NCI-H2029 (cell line): ENCODE measurements around the gene SLC17A3.

Experiments used
- DNase-seq: peaks from one replicate; lab custom pipeline; 2025; lab: John Stamatoyannopoulos, UW

The SLC17A3 gene

GRCh38 chr6:25874118-25874517, at the start of gene SLC17A3:
SLC17A3 (minus strand) TSS chr6:25874243; CDS start chr6:25868387, 5,856 bp downstream.
- DNase-seq: no peak

GRCh38 chr6:25922301-25922700, 48.3 kb upstream of the SLC17A3 start:
- DNase-seq: no peak

- DNase-seq: no peak
Observed at GRCh38 chr6:25921525-25922203, 47.6 kb upstream of the SLC17A3 start.

GRCh38 chr6:25919657-25920056, 45.6 kb upstream of the SLC17A3 start:
- no peak for DNase-seq

GRCh38 chr6:25918083-25918683, 44.1 kb upstream of the SLC17A3 start:
- no peak for DNase-seq

- DNase-seq: no peak
Observed at GRCh38 chr6:25916789-25917490, 42.9 kb upstream of the SLC17A3 start.

GRCh38 chr6:25916330-25916729, 42.3 kb upstream of the SLC17A3 start:
- DNase-seq: no peak

- DNase-seq: no peak
Observed at GRCh38 chr6:25913741-25914140, 39.7 kb upstream of the SLC17A3 start.

- no peak for DNase-seq
Observed at GRCh38 chr6:25911351-25911750, 37.3 kb upstream of the SLC17A3 start.

- DNase-seq: no peak
Observed at GRCh38 chr6:25907475-25908014, 33.5 kb upstream of the SLC17A3 start.

- no peak for DNase-seq
Observed at GRCh38 chr6:25903467-25904099, 29.5 kb upstream of the SLC17A3 start.

- DNase-seq: no peak
Observed at GRCh38 chr6:25902071-25902470, 28.0 kb upstream of the SLC17A3 start.

GRCh38 chr6:25900843-25901242, 26.8 kb upstream of the SLC17A3 start:
- no peak for DNase-seq

GRCh38 chr6:25899580-25900408, 25.8 kb upstream of the SLC17A3 start:
- DNase-seq: no peak

GRCh38 chr6:25899123-25899522, 25.1 kb upstream of the SLC17A3 start:
- no peak for DNase-seq

- DNase-seq: no peak
Observed at GRCh38 chr6:25898289-25898977, 24.4 kb upstream of the SLC17A3 start.

- no peak for DNase-seq
Observed at GRCh38 chr6:25896252-25896651, 22.2 kb upstream of the SLC17A3 start.

GRCh38 chr6:25895771-25896170, 21.7 kb upstream of the SLC17A3 start:
- DNase-seq: no peak

GRCh38 chr6:25893778-25894177, 19.7 kb upstream of the SLC17A3 start:
- DNase-seq: no peak

GRCh38 chr6:25892877-25893276, 18.8 kb upstream of the SLC17A3 start:
- no peak for DNase-seq
